Caco-2 (cell line): ENCODE results near the gene MLH3. TPM values are rescaled to one million over a fixed set of nuclear protein-coding genes. Genes with fewer than 3 reads are reported as not detected.

Source experiments
- BruUV-seq: library from RNA; stranded (reverse); fragments of 400-500 nt; replicated peaks from 2 replicates; lab custom pipeline; 2021; lab: Mats Ljungman, UMichigan
- CTCF ChIA-PET: fragments of 300-600 bp; sonication (Branson Sonifier 250); formaldehyde crosslinking; loops from one replicate; lab custom pipeline; 2022; ENCODE audit warnings: antibody characterized with exemption; lab: Charles Lee
- POLR2A ChIA-PET: fragments of 300-600 bp; sonication (Branson Sonifier 250); formaldehyde crosslinking; loops from one replicate; lab custom pipeline; 2022; ENCODE audit warnings: antibody characterized with exemption; lab: Charles Lee
- DNase-seq, 2 experiments: peaks; one replicate each; pipeline versions ENCODE4 v3.0.0 to v3.0.0-alpha.2; 2020 to 2022
- H3K27me3 ChIP-seq: replicated peaks from 2 replicates; pipeline ENCODE4 v1.6.0; 2011; ENCODE audit warnings: low read length; ENCODE audit not compliant: control insufficient read depth, insufficient read depth
- H3K36me3 ChIP-seq: 2 replicates; pipeline ENCODE4 v1.5.1; 2011; ENCODE audit warnings: low read length; ENCODE audit not compliant: control insufficient read depth, insufficient read depth
- H3K4me1 ChIP-seq: fragments of 250-450 bp; sonication (Bioruptor Pico); 2 replicates; pipeline ENCODE4 v1.5.1; 2020; ENCODE audit warnings: mild to moderate bottlenecking
- H3K4me3 ChIP-seq: 2 replicates; pipeline ENCODE4 v1.5.1; 2011; ENCODE audit warnings: low read depth, mild to moderate bottlenecking, control low read depth, low read length
- H3K9me3 ChIP-seq: fragments of 250-450 bp; sonication (Bioruptor Pico); 2 replicates; pipeline ENCODE4 v1.5.1; 2020; ENCODE audit warnings: mild to moderate bottlenecking, moderate library complexity
- H3K27ac Mint-ChIP-seq: one replicate; pipeline ENCODE4 v1.8.0; 2022; ENCODE audit warnings: mixed read lengths; ENCODE audit not compliant: unreplicated experiment
- H3K27me3 Mint-ChIP-seq: one replicate; pipeline ENCODE4 v1.8.0; 2022; ENCODE audit warnings: mixed read lengths; ENCODE audit not compliant: insufficient read depth, unreplicated experiment
- H3K36me3 Mint-ChIP-seq: one replicate; pipeline ENCODE4 v1.8.0; 2022; ENCODE audit warnings: mild to moderate bottlenecking, mixed read lengths; ENCODE audit not compliant: insufficient read depth, unreplicated experiment
- H3K4me1 Mint-ChIP-seq: one replicate; pipeline ENCODE4 v1.8.0; 2022; ENCODE audit warnings: low read depth, mixed read lengths; ENCODE audit not compliant: unreplicated experiment
- H3K4me3 Mint-ChIP-seq: one replicate; pipeline ENCODE4 v1.8.0; 2022; ENCODE audit warnings: mild to moderate bottlenecking, moderate library complexity, mixed read lengths; ENCODE audit not compliant: unreplicated experiment
- H3K9me3 Mint-ChIP-seq: one replicate; pipeline ENCODE4 v1.8.0; 2022; ENCODE audit warnings: mixed read lengths; ENCODE audit not compliant: unreplicated experiment
- CTCF ChIP-seq, 2 experiments: fragments of 200-600 bp in 1 of 2; IDR thresholded peaks; 1 replicate in 1 of 2; 2 replicates in 1 of 2; pipeline versions ENCODE4 v1.5.1 to v1.8.0; 2011 to 2022; ENCODE audit warnings: antibody characterized with exemption in 1 of 2, control low read depth in 1 of 2, inconsistent platforms in 1 of 2, low read depth in 1 of 2, low read length in 1 of 2, mild to moderate bottlenecking in 1 of 2, moderate library complexity in 1 of 2; ENCODE audit not compliant: insufficient read depth in 1 of 2, severe bottlenecking in 1 of 2, unreplicated experiment in 1 of 2
- intact Hi-C: fragments of 100-400 bp; cut with micrococcal nuclease; formaldehyde crosslinking; loops from one replicate; pipeline ENCODE4 v1.10.0; 2022; ENCODE audit not compliant: unreplicated experiment
- total RNA-seq: library from RNA; stranded (reverse); gene quantifications from 2 replicates; pipeline ENCODE4 v1.2.3, GENCODE V29; 2022

Gene MLH3
- total RNA-seq, 1 experiment from 2014 or later = 24.5 TPM

DNA sequence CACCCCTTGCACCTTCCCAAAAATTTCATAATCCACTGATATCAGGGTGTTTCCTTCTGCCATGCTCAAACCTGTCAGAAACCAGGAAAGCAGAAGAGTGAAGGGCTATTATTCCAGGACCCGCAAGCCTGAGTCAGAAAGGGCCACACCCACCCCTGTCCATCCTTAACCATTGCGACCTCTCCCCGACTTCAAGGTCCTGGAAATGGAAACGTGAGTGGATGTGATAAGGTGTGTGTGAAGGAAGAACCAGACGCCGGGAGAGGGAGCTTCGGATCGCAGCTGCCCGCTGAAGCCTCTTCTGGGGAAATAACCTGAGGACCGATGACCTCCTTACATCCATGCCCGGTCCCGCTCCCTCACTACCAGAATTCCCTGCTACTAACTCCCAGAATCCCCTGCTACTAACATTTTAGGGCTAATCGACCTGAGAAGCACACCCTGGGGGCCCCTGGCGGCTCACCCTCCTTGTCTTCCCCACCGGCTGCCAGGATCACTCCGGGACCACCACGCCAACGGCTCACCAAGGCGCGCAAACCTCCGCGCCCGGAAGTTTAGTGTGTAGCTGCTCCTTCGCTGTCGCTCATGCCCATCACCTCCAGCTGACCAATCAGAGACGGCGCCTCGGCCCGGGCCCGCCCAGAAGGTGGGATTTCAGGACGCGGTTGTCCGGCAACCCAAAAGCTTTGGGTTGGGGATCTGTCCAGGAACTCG is 12.4 kb upstream of the MLH3 start, which contains the start of gene ACYP1:
Gene ACYP1 (minus strand): TSS at position 534 of the 714 bp plus-strand sequence. CDS start 471 bp downstream, at position 63.
- Mint-ChIP-seq H3K9me3 (peaks cover 9% of the 10 kb centered on the region), H3K27me3 (no peaks in the 10 kb centered on the region), H3K27ac (peak within 1 kb of the TSS; percentile 92), H3K4me1 (no peaks in the 10 kb centered on the region), H3K4me3 (peak within 1 kb of the TSS; percentile 99), H3K36me3 (peaks cover 18% of the 10 kb centered on the region)
- no peaks in the 10 kb centered on the region for H3K27me3 ChIP-seq
- ChIA-PET POLR2A (interaction anchor here (1.0 to 1.3 kb wide), 3 partner anchors 12 to 108 kb away, joined by 3 to 6 read pairs (median 4); partner anchors contain the start of genes NEK9 and PGF), CTCF (interaction anchor here (0.7 to 1.7 kb wide), 5 partner anchors 25 to 158 kb away, joined by 3 to 11 read pairs (median 5); partner anchors contain the start of gene RPS6KL1)
- intact Hi-C loops = no loop called here
- no peaks in the 10 kb centered on the region for H3K4me1 ChIP-seq
- peak; percentile 93 to 95 for DNase-seq
- peak in 1 of 2 experiments; percentile 21 for TF ChIP-seq CTCF (IDR thresholded peaks at IDR 0.05; ENCODE audit: insufficient read depth in 1 of 2, low read depth in 1 of 2, low read length in 1 of 2, severe bottlenecking in 1 of 2, unreplicated experiment in 1 of 2)
- H3K9me3 ChIP-seq = no peaks in the 10 kb centered on the region
- no TSS peak for BruUV-seq
- no peaks in the 10 kb centered on the region for H3K36me3 ChIP-seq
- H3K4me3 ChIP-seq = peak within 1 kb of the TSS; percentile 60

DNA sequence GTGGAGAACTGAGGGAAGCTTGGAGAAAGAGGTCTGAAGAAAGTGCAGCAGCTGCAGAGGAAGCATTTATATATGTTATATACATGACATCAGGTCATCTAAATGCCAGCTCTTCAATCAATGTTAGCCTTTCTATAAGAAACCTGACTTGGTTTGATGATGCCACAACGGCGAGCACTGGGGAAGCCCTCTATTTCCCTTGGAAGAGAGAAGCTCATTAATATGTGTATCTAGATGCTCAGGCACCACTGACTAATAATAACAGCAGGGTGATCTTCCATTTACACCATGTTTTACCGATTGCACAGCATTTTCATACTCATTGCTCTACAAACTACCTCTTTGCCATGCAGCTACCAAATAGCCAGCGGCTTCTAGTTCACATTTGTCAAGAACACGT is 11.7 kb upstream of the MLH3 start:
- no peaks in the 10 kb centered on the region for H3K27me3 Mint-ChIP-seq
- H3K27ac Mint-ChIP-seq = peak overlapping the region; percentile 92
- H3K4me3 ChIP-seq = peak overlapping the region; percentile 60

More for the DNA sequence above, 11.7 kb upstream of the MLH3 start:
- TF ChIP-seq CTCF (IDR thresholded peaks at IDR 0.05; ENCODE audit: insufficient read depth in 1 of 2, low read depth in 1 of 2, low read length in 1 of 2, severe bottlenecking in 1 of 2, unreplicated experiment in 1 of 2) = no peak
- no peaks in the 10 kb centered on the region for H3K9me3 ChIP-seq
- no peaks in the 10 kb centered on the region for H3K27me3 ChIP-seq
- no peak for DNase-seq
- ChIA-PET POLR2A (interaction anchor here (0.7 to 1.3 kb wide), 2 partner anchors 11 to 109 kb away, joined by 4 to 5 read pairs; no protein-coding TSS in a partner anchor), CTCF (interaction anchor here (0.8 to 1.7 kb wide), 2 partner anchors 25 to 157 kb away, joined by 3 to 5 read pairs; no protein-coding TSS in a partner anchor)
- no peaks in the 10 kb centered on the region for H3K4me1 Mint-ChIP-seq
- no peaks in the 10 kb centered on the region for H3K4me1 ChIP-seq
- intact Hi-C loops = no loop called here
- no peaks in the 10 kb centered on the region for H3K36me3 ChIP-seq
- H3K36me3 Mint-ChIP-seq = peaks cover 20% of the 10 kb centered on the region
- H3K9me3 Mint-ChIP-seq = peaks cover 9% of the 10 kb centered on the region
- TSS peak; percentile 26 for BruUV-seq
- H3K4me3 Mint-ChIP-seq = peak overlapping the region; percentile 99
